ENCODE measurements around the gene TMEM236.

TMEM236 gene

GRCh38 chr10:17743437-17743836 is 8.6 kb upstream of the TMEM236 start:
- DNase-seq, result no peak

DNA sequence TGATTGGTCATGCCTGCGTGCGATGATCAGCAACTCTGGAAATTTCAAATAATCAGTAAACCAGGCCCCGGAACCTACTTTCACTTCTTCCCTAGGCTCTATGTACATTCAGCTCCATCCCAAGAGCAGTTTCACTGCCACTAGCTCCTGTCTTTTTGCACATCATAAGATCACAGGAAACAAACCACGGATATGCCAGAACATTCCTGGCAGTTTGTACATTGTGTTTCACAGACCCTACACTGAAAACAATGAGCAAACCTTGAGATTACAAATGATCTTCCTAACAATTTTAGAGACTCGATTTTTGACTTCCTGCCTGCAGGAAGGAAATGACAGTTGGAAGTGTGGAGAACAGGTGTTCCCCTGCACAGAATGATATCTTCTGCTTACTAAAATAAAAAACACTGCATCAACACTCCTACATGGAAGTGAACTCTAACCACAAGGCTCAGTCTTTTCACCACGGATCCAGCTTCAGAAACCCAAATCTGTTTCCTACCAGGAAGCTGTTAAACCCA is 7.6 kb upstream of the TMEM236 start:
- no peak for DNase-seq

GRCh38 chr10:17747883-17748550 is 4.0 kb upstream of the TMEM236 start:
- DNase-seq, result no peak

DNA sequence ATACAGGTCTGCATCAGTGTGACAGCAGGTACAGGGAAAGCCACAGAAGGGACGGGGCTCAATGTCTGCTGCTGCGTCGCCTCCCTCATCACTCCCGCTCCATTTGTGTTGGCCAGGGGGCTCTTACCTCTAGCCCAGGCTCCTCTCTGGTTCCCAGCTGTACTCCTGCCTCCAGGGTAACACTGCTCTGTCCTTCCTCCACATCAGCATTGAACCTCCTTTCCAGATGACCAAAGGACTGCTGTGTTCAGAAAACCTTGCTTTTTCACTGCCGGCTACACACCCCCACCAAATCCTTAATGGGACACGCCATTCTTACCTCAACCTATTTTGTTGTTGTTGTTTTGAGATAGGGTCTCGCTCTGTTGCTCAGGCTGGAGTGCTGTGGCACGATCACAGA is 2.1 kb upstream of the TMEM236 start:
- DNase-seq, result no peak

DNA sequence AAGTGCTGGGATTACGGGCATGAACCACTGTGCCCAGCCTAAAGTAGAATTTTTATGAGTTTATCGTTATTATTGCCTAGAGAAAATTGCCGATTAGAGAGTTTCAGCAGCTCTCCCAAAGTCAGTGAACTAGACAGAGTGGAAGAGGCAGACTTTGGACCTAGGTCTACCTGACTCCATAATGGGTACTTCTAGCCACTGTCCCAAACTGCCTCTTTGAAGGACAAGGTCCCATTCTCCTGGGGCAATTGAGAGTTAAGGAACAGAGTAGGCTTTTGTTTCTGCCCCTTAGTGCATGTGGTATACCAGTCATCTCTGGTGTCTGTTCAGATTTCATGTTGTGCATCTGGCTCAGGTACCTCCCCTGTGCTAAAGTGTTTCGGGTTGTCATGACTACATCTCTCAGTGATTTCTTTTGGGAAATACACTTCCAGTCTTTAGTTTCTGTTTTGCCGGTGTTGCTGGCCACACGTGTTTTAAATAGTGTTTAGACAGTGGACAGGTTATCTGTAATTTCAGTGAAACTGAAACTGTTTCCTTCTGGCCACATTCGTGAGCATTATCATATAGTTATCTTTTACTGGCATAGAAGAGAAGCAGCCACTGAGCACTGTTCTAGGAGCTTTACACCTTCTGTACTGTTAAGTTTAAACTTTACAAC is 4.7 kb downstream of the TMEM236 start:
- no peak for DNase-seq

GRCh38 chr10:17758200-17758599 is 6.2 kb downstream of the TMEM236 start:
- DNase-seq, result no peak

DNA sequence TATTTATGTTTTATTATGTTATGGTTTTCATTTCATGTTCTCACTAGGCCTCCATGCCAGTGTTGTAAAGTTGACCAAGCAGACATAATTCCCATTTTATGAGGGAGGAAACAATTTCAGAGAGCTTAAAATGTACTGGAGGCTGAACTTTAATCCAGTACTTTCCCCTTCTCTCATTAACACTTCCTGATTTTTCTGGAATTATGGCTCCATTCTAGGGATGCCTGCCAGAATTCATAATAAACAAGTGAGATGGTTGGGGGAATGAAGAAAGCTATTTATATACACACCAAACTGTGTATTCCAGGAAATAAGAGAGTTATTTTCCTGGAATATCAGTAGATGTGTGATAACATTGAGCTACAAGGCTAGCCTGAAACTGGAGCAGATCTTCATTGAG is 6.9 kb downstream of the TMEM236 start:
- DNase-seq, result no peak

GRCh38 chr10:17764142-17764541 is 12.1 kb downstream of the TMEM236 start:
- DNase-seq, result no peak

DNA sequence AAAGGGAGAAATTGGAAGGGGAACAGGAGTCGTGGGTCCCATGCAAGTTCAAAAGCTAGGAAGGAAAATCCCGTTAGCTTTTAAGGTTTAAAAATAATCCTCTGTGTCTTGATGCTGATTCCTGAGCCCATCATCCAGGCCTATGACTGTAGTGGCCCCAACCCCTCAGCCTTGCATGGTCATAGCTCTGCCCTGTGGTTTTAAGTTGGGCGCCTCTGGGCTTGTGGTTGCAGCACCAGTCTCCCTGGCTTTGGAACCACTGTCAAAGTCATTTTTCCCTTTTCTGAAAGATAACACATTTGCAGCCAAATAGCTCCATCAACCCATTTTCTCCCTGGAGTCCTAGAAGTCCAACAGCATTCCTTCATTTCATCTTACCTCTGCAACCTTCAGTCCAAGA is 13.6 kb downstream of the TMEM236 start:
- no peak for DNase-seq

GRCh38 chr10:17766731-17767130 is 14.7 kb downstream of the TMEM236 start:
- DNase-seq, result no peak

DNA sequence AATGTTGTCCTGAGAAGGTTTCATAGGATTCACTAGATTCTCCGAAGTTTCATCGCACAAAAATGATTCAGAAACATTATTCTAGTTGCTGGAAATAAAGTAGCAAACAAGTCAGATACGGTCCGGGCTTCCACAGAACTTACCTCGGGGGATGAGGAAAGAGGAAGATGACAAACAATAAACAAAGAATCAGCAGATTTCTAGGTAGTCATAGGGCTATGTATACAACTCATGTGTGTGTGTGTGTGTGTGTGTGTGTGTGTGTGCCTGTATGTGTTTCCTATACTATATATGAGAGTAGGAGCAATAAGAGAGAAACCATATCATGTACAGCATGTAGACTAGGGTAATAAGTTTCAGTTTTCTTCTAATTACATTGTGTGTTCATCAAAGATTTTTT is 16.5 kb downstream of the TMEM236 start:
- no peak for DNase-seq

GRCh38 chr10:17768957-17769356 is 17.0 kb downstream of the TMEM236 start:
- DNase-seq, result no peak

DNA sequence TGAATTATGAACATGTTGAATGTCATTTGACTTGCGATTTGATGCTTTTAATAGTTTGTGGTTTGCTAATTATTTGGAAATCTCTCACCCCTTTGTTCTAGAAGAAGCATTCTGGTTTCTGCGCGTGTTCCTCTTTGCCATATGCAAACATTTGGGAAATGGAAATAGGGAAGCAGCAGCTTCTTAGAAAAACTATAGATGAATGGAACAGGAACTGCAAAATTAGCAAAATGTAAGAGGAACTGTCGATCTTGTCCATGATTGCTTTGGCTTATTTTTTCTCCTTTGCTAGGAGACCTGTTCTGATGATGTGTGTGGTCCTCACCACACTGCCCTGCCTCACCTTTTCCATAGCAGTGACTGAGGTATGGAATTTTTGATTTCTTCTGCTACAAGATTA is 19.0 kb downstream of the TMEM236 start:
- no peak for DNase-seq

- DNase-seq, result no peak
Observed at GRCh38 chr10:17779784-17780183, 27.8 kb downstream of the TMEM236 start.

GRCh38 chr10:17780727-17781126 is 28.7 kb downstream of the TMEM236 start:
- no peak for DNase-seq

DNA sequence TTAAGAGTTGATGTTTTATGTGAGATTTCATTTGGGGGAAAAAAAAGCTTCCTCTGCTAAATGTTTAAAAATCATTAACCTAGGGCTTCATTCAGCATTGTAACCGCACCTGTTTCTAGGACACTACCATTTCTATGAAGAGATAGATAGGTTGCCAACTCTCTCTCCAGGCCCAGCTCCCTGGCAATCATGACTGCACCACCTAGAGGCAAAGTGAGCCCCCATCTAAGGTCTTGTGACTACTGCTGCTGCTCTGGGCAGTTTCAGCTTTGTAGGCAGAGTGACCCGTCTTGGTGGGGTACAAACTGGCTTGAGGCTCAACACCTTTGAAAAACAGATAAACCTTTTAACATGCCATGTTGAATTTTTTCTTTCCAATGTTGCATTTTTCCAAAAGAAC is 29.9 kb downstream of the TMEM236 start:
- no peak for DNase-seq

DNA sequence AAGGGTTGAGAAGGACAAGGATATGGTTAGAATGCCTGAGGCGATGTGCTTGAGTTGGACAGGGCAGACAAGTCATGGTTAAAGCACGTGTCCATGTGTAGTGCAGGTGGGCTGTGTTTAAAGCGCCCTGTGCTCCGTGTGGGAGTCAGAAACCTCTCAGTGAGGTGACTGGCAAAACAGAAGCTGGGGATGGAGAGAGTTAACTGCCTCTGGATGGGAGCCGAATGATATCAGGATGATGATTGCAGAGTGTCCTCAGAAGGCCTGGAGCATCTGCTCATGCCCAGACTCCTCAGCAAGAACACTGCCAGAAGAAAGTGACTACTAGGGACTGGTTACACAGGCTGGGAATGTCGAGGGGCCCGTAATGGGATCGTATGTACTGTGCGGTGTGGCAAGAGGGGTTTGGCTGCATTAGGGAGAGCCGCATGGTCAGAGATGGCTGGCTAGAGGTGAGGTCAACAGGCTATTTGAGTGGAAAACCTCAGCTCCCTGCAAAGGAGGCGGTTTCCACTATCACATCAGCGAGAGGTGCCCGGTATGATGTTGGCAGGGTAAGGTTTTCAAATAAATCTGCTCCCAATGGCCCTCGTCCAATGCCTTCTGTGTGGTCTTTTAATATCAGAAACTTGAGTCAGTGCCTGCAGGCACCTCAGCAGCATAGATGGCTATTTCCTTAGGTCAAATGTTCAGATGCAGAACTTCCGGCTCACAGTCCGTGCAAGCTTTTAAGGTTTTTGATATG is 31.1 kb downstream of the TMEM236 start:
- DNase-seq, result no peak

DNA sequence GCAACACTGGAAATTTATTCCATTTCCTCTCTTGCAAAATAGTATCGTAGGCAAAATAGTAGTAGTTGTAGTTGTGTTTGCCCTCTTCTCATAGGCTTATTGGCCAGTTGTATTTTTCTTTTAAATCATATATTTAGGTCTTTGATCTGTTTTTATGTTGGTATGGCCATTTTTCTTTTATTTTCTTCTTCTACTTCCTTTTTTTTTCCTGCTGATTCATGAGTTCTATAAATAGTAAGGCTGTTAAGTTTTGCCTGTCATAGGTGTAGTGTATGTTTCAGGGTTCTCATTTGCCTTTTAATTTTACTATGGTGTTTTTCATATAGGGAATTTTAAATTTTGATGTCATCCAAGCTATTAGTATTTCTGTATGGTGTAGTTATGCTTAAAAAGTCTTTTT is 31.8 kb downstream of the TMEM236 start:
- DNase-seq, result no peak

DNA sequence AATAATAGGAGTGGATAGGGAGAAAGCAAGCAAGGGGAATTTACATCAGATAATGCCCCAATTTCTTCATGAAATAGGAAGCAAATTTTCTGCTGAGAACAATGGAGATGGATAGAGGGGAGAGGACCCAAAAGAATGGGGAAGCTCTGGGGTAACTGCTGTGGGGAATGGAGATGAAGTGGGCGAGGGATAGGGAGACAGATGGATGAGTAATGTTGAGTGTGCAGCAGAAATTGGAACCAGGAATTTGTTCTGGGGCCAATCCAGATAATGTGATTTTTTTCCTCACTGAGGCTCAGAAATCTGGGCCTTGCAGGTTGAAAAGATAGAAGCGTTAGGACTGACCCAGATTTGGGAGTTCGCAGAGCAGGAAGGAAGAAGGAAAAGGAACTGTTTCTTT is 32.7 kb downstream of the TMEM236 start:
- no peak for DNase-seq

DNA sequence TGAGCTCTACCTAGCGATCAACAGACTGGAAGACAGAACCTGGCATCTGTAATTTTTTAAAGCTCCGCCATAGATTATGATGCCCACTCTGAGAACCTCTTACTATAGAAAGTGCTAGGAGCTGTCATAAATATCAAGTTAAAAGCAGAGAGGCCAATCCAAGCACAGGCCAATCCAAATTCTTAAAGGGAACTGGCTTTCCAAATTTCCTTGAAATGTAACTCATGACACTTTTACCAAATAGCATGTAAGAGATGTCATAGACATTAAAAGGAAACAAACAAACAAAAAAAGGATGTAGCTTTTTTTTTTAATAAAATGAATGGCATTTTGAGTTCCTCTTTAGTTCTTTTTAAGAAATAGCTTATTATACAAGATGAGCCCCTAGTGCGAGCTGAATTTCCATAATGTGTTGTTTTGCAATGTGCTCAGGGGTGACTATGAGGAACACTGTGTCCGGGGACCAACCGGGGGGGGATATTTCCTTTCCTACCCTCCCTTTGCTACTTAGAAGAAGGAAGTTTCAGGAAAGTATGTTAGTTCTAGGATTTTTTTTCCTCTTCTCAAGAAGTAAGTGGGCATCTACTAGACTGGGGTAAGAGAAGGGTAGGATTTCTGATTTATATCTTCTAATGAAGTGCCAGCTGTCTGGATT is 33.4 kb downstream of the TMEM236 start:
- DNase-seq, result no peak

DNA sequence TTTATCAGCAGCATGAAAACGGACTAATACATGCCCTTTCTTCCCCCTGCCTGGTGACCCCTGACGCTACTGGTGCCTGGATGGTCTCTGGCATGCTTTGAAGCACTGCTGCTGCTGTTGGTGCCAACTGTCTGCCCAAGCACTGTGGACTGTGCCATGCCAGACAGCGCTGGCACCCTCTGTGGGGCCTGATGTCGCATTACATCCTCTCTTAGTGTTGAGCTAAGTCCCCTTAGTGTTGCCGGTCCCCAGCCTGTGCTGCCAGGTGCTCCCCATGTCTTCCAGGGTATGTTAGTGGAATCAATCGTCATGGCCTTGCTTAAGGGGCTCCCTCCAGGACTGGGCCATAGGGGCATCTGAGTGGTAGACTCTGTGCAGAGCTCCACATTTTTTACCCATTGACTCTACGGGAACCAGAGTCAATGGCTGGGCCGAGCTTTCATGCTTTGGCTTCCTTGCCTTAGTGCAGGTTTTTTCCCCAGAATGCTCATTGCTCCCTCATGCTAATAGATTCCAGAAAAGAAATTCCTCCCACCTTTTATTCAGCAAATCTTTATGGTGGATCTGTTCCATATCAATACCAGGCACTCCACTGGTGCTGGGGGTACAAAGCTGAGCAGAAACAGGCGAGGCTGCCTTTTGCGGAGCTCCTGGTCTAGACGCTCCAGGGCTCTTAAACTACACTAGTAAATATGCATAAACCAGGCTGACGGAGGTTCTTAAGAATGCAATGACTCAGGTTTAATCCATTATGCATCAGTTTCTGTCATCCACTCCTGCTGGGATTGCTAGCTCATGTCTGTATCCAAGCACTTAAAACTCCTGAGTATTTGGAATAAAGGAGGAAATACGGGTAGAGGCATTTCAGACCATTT is 35.3 kb downstream of the TMEM236 start:
- no peak for DNase-seq

DNA sequence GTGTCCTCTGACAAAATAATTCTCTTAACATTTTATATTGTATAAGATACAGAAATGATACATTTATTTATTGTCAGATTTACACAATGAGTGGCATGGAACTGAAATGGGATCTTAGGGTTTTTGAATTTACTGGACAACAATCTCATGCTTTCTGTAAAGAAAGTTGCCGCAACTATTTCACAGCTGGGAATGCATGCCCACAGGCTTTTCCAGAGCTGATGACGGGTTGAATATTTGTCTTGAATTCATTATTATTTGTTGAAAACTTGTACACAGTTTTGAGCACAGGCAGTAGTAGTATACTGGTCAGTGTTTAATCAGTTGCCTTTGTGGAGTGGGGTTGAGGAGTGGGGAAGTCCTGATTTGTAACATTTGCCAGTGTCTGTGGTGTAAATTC is 36.6 kb downstream of the TMEM236 start:
- DNase-seq, result no peak

Measured in activated CD4-positive, alpha-beta T cell treated with anti-CD3 and anti-CD28 coated beads, Interleukin-2, amount 50 U/mL, for 4 hours (primary cell).